HG03039 (cell line): Measurements from ENCODE around the gene ADCY5.

Experiments
- ATAC-seq: cut with Tn5 transposase; IDR thresholded peaks from one replicate; pipeline ENCODE4 v1.9.1; 2021; ENCODE audit warnings: mild to moderate bottlenecking, moderate library complexity; ENCODE audit not compliant: unreplicated experiment

The ADCY5 gene

DNA sequence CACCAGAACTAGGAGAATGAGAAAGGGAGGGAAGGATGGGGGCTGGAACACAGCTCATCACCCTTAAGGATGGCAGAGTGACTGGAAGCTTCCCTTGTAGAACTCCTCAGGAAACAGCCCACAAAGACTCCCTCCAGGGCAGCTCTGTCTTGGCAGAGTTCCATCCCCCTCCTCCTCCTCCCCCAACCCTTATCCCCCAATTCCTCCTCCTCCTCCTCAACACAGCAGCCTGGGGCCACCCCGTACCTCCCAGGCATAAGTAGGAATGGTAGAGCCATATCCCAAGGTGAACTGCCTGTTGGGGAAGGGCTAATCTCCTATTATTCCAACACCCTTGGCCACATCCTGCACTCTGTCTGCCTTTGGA lies 38.8 kb downstream of the ADCY5 start:
- ATAC-seq = no peak

GRCh38 chr3:123409443-123410148 lies 39.3 kb downstream of the ADCY5 start:
- no peak for ATAC-seq

DNA sequence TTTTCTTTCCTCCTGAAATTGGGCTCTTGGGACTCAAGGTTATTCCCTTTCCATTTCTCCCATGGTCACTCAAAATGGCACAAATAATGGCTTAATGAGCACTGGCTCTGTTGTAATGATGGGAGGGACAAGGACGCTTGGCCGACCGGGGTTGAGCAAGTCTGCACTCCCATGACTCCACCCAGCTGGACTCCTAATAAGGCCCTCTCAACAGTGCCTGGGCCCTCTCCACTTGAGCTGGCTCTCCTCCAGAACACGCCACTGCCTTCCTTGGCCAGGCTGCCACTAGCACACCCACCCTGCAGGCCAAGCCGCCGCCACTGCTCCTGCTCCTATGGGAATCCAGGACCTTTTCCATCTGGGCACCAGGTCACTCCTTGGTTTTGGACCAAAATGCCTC lies 42.3 kb downstream of the ADCY5 start:
- ATAC-seq = no peak

DNA sequence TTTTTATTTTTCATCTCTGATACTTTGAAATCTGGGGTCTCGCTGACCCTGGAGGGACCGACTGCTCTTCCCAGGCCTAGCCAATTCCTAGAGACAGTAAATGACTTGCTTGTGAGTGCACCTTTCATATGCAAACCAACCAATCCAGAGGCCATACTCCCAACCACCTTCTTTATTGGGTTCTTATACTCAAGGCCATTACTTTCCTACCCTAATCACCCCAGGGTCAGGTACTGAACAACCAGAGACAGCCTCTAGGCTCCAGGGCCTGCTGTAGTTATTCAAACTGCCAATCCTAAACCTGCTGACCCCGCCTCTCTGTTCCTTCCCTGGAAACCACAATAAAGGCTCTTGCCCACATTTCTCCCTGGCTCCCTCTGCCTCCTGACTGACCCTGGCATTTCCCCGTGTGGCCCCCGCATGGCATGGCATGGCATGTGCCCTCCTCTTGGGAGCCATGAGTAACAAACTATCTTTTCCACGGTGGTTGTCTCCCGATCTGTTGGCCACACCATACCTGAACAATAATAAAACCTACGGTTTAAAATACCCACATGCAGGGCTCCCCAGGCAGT lies 42.9 kb downstream of the ADCY5 start:
- no peak for ATAC-seq

- no peak for ATAC-seq
Observed at GRCh38 chr3:123405021-123405420, 43.9 kb downstream of the ADCY5 start.

- ATAC-seq = no peak
Observed at GRCh38 chr3:123404391-123404790, 44.5 kb downstream of the ADCY5 start.

DNA sequence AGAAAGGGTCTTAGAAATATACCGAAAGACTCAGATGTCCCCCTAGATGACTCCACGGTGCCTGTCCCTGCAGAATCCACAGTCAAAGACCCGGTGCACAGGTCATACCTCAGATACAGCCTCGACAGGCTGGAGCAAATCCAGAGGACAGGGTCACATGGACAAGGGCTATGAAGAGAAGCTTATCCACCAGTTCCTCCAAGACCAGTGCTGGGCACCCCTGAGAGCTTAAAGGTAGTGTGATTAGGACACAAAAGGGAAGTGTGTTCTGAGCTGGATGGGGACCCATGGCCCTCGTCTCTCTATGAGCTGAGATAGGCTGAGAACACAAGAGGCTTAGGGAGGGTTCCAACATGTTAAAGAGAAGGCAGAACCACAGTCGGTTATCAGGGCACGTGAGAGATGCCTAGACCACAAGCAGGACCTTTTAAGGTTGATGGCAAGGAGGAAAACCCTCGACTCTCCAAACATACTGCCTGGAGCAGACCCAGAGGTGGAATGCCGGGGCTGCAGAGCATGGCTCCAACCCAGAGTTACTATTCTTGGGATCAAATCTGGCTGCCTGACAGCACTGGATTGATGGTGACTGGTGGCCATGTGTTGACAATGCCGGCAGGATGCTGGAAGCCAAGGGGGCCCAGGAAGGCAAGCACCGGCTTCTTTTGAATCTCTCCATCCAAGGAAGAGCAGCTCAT lies 46.9 kb downstream of the ADCY5 start:
- no peak for ATAC-seq

DNA sequence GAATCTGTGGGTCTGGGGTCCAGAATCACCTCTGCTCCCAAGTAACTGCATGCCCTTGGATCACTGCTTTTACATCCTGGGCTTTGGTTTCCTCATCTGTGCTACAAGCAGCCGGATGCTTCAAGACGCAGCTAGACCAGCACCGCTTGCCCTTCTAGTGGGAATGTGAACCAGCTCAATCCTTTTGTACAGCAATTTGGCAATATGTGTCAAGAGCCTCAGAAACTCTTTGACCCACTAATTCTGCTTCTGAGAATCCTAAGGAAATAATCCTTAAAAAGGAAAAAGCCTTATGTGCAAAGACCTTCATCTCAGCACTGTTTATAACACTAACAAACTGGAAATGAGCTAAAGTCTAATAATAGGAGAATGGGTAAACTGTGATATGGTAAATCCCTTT lies 48.7 kb downstream of the ADCY5 start:
- ATAC-seq = no peak

DNA sequence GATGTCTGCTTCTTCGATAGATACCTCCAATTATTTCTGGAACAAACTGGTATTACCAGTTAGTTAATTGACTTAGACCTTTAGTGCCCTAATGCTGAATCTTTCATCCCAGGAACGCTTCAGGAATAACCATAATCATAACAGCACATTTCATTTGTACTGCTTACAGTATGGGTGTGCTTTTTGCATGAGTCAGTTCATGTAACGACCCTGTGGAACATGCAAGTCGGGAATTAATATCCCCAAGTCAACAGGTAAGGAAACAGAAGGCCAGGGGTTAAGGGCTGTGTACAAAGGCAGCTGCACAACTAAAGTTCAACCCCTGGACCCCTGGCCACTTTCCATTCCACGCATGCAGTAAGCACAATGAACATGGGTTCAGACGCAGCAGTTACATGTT lies 49.2 kb downstream of the ADCY5 start:
- no peak for ATAC-seq

DNA sequence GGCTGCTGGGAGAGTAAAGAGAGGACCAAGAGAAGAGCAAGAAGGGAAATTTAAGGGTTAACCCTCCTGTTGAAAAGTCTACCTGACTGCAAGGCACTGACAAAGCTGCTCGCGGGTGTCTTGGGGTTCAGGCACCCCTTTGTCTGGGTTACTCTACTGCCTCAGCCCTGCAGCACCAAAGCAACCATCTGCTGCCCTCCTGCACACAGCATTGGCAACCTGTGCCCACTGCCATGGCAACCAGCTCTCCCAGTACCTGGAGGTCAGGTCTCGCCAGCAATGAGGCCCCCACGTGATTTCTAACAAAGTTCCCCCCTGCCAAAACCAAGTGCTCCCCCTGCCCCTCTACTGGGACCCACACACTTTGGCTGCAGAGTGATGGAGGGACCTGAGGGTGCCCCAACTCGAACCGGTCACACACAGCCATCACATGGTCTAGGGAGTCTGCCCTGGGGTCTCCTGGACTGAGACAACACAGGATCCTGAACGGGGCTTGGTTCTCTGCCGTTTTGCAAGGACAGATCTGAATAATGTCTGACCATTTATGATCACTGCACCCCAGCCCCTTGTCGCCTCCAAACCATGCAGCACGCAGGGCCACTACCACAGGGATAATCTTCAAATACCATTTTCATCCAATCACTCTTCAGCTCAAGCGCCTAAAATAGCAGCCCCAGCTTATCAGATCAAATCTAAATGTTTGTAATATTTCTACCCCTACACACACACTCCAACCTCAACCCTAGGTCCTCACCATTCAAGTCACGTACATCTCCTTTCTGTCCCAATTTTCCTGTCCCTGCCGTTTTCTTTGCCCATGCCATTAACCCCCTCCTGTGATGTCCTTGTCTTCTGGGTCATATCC lies 50.7 kb downstream of the ADCY5 start:
- ATAC-seq = no peak

GRCh38 chr3:123397050-123397590 lies 51.8 kb downstream of the ADCY5 start:
- no peak for ATAC-seq

DNA sequence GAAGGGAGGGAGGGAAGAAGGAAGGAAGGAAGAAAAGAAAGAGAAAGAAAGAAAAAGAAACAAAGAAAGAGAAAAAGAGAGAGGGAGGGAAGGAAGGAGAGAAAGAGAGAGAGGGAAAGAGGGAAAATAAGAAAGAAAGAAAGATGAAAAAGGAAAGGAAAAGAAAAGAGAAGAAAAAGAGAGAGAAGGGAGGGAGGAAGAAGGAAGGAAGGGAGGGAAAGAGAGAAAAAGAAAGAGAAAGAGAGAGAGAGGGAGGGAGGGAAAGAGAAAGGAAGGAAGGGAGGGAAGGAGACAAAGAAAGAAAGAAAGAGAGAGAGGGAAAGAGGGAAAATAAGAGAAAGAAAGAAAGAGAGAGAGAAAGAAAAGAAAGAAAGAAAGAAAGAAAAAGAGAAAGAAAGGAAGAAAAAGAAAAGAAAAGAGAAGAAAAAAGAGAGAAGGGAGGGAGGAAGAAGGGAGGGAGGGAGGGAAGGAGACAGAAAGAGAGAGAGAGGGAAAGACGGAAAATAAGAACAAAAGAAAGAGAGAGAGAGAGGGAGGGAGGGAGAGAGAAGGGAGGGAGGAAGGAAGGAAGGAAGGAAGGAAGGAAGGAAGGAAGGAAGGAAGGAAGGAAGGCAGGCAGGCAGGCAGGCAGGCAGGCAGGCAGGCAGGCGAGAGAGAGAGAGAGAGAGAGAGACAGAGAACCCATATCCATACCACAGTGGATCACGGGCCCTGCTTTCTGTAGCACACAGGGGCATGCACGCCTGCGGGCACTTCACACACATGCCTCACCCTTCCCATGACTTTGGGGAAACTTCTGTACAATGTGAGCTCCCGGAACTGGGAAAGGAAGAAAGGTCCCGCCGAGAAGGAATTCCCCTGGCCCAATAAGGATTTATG lies 52.5 kb downstream of the ADCY5 start:
- ATAC-seq = no peak

DNA sequence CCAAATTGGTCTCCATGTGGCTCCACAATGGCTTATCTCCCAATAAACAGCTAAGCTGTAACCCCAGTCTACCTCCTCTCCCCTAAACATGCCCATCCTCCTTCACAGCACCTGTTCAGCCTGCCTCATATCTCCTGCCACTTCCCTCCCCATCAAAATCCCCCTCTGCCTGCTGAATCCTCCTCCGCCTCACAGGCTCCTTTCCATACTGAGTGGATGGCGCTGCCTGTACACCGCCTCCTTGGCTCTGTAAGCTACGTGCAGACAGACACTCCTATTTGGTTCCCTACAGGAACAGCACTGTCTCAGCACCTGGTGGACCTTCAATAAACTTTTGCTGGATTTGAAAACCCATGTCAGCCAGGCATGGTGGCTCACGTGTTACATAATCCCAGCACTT lies 53.7 kb downstream of the ADCY5 start:
- no peak for ATAC-seq

DNA sequence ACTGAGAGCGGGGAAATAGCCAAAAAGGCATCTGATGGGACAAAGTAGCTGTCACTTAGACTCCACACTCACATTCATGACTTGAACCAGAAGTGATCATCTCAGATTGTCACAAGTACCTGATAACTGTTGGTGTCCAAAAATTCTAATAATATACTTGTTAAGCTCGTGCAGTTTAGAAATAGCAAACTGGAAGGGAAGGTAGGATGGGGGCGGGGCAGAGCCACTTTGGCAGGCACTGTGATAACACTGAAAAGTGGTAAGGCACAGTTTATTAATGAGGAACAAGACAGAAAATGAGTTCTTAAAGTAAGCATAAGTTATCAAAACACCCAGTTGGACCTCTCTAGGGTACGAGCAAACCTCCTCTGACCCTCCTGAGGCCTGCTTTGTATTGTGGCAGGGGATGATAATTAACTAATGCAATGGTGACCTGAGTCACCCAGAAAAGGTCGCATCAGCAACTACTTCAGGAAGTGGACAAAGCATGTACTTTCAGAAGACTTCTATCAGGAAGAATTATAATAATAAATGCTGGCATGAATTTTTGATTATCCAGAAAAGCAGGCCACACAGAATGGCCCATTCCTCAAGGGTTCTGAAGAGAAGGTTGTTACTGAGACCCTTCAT lies 54.4 kb downstream of the ADCY5 start:
- no peak for ATAC-seq

GRCh38 chr3:123392871-123393620 lies 55.8 kb downstream of the ADCY5 start:
- ATAC-seq = no peak

GRCh38 chr3:123392368-123392767 lies 56.5 kb downstream of the ADCY5 start:
- no peak for ATAC-seq

DNA sequence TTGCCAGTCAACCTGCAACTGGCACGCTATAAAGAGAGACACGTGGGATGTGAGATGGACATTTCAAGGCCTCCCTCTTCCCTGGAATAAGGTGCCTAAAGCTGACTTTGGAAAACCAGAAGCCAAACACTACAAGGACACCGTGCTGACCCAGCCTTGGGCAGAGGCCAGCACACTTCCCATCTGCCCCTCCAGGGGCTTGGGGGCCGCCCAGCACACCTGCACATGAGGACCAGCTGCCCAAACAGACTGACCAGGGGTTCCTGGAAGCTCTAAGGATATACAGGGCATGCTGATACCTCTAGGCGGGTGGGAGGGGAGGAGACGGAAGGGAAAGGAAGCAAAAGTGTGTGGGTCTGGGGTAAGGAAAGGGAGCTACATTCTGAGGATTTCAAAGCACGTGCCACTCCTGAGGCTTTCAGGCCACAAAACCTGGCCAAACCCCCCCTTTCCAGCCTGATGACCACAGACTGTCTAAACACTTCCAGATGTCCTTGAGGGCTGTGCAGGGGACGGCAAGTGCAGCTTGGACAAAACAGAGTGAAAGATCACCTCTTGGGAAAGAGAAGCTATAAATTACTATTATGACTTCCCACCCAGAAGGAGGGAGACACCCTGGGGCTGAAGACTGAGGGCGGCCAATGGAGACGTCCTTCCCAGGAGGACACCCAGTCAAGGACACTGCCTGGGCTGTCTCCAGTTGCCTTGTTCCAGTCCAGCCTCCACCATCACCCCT lies 57.9 kb downstream of the ADCY5 start:
- ATAC-seq = no peak

DNA sequence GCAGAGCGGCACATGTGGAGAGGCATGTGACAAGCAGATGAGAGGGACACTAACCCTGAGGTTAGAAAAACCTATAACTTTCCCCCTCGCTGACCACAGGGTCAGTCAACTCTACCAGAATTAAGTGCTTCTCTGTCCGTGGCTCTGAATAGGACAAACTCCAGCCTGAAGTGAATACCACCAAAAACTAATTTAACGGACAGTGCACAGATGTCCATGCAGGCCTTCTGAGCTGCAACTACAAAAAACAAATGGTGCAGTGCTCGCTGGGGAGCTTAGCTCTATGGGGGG lies 59.3 kb downstream of the ADCY5 start:
- ATAC-seq = no peak
